NCI-H146 (cell line): Measurements from ENCODE around the gene CRAT.

Source experiments
- DNase-seq: peaks from one replicate; lab custom pipeline; 2025; lab: John Stamatoyannopoulos, UW

CRAT gene

GRCh38 chr9:129089246-129089645 is 21.3 kb downstream of the CRAT start:
- DNase-seq = no peak

- no peak for DNase-seq
Measured at GRCh38 chr9:129084087-129084486, 26.5 kb downstream of the CRAT start.

- peak; percentile 31 for DNase-seq
Measured at GRCh38 chr9:129081388-129081904, 29.1 kb downstream of the CRAT start.

- DNase-seq = peak; percentile 97
Measured at GRCh38 chr9:129080601-129081387, 29.8 kb downstream of the CRAT start, which contains the start of gene DOLPP1. TSS of gene DOLPP1 (plus strand) at chr9:129081111. CDS start at chr9:129081132, 21 bp downstream.

GRCh38 chr9:129080298-129080600 is 30.3 kb downstream of the CRAT start:
- no peak for DNase-seq

GRCh38 chr9:129079829-129080228 is 30.8 kb downstream of the CRAT start:
- DNase-seq = no peak

- DNase-seq = no peak
Measured at GRCh38 chr9:129078691-129079503, 31.7 kb downstream of the CRAT start.

GRCh38 chr9:129077236-129077635 is 33.4 kb downstream of the CRAT start:
- DNase-seq = no peak

- no peak for DNase-seq
Measured at GRCh38 chr9:129076640-129077037, 34.0 kb downstream of the CRAT start.

GRCh38 chr9:129075996-129076639 is 34.5 kb downstream of the CRAT start:
- DNase-seq = no peak

GRCh38 chr9:129074106-129074505 is 36.5 kb downstream of the CRAT start:
- DNase-seq = no peak

GRCh38 chr9:129073404-129073803 is 37.2 kb downstream of the CRAT start:
- no peak for DNase-seq

- DNase-seq = no peak
Measured at GRCh38 chr9:129072171-129072570, 38.4 kb downstream of the CRAT start.

GRCh38 chr9:129071526-129072126 is 39.0 kb downstream of the CRAT start:
- no peak for DNase-seq

GRCh38 chr9:129070696-129071525 is 39.7 kb downstream of the CRAT start:
- DNase-seq = no peak

- DNase-seq = no peak
Measured at GRCh38 chr9:129069862-129070641, 40.5 kb downstream of the CRAT start.

- no peak for DNase-seq
Measured at GRCh38 chr9:129068990-129069861, 41.4 kb downstream of the CRAT start.

- no peak for DNase-seq
Measured at GRCh38 chr9:129068110-129068509, 42.5 kb downstream of the CRAT start.

- DNase-seq = no peak
Measured at GRCh38 chr9:129064499-129064908, 46.1 kb downstream of the CRAT start.
